HG02678 (cell line): ENCODE measurements around the gene EHMT2.
"Not testable (repeated sequence)": the region's sequence is repeated elsewhere in the genome, so short reads cannot be mapped to it uniquely, and the experiment has no call there.

ENCODE experiments used
- ATAC-seq: cut with Tn5 transposase; IDR thresholded peaks from one replicate; pipeline ENCODE4 v1.9.1; 2021; ENCODE audit warnings: mild to moderate bottlenecking, moderate library complexity; ENCODE audit not compliant: unreplicated experiment

EHMT2 gene

DNA sequence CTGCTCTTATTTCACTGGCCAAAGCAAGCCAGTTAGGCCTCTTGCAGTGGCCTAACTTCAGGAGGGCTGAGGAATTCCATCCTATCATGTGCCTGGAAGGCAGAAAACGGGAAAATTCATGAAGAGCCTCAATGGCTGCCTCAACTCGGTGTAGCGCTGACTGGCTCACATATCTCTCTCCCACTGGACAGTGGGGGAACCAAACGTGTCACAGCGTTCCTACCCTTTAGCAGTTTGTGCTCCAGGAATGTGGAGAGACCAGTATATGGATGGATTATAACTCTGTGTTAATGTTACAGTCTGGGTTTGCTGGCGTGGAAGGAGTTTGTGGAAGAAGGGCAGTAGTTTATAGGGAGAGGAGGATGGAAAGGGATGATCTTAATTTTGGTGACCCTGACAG is 18.3 kb upstream of the EHMT2 start:
- no peak for ATAC-seq

- ATAC-seq: no peak
Observed at GRCh38 chr6:31915351-31915750, 17.9 kb upstream of the EHMT2 start.

- no peak for ATAC-seq
Observed at GRCh38 chr6:31911826-31912585, 14.5 kb upstream of the EHMT2 start.

- ATAC-seq: not testable (repeated sequence)
Observed at GRCh38 chr6:31909298-31909697, 11.8 kb upstream of the EHMT2 start.

DNA sequence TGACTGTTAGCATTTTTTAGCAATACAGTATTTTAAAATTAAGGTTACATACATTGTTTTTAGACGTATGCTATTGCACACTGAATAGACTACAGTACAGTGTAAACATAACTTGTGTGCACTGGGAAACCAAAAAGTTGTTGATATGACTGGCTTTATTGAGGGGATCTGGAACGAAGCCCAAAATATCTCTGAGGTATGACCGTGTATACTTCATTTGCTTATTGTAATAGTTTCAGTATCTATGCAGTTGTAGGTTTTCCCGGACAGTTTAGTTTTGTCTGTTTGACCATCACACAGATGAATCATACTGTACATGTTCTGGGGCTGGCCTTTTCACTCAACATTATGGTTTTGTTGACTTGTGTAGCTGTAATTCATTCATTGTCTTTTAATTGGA is 11.3 kb upstream of the EHMT2 start:
- peak; percentile 76 for ATAC-seq

GRCh38 chr6:31908255-31908654 is 10.8 kb upstream of the EHMT2 start:
- not testable (repeated sequence) for ATAC-seq

- ATAC-seq: no peak
Observed at GRCh38 chr6:31907158-31907813, 9.8 kb upstream of the EHMT2 start.

- not testable (repeated sequence) for ATAC-seq
Observed at GRCh38 chr6:31906727-31907126, 9.2 kb upstream of the EHMT2 start.

DNA sequence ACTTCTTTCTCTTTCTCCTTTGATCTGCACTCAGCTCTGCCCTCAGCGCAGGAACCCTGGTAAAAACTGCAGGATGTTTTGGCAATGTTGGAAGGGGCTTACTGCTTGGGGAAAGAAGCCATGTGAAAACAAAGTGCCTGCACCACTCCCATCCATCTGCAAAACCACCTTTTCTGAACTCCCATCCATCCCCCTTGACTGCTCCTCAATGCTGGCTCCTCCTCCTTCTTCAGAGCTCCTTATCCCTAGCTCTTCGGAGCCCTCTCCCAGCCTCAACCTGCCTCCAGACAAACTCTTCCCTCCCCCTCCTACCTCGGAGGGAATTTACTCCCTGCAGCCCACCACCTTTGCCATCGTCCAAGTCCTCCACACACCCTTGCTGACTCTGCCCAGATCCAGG is 8.6 kb upstream of the EHMT2 start:
- no peak for ATAC-seq

GRCh38 chr6:31905041-31905440 is 7.5 kb upstream of the EHMT2 start:
- no peak for ATAC-seq

- no peak for ATAC-seq
Observed at GRCh38 chr6:31903957-31904356, 6.5 kb upstream of the EHMT2 start.

GRCh38 chr6:31901953-31902643 is 4.6 kb upstream of the EHMT2 start, which contains the start of gene ZBTB12:
Gene ZBTB12 (minus strand): TSS chr6:31902086. CDS start chr6:31901305, 781 bp downstream.
- peak; percentile 70 for ATAC-seq

- peak; percentile 9 for ATAC-seq
Observed at GRCh38 chr6:31901415-31901952, 4.0 kb upstream of the EHMT2 start.

DNA sequence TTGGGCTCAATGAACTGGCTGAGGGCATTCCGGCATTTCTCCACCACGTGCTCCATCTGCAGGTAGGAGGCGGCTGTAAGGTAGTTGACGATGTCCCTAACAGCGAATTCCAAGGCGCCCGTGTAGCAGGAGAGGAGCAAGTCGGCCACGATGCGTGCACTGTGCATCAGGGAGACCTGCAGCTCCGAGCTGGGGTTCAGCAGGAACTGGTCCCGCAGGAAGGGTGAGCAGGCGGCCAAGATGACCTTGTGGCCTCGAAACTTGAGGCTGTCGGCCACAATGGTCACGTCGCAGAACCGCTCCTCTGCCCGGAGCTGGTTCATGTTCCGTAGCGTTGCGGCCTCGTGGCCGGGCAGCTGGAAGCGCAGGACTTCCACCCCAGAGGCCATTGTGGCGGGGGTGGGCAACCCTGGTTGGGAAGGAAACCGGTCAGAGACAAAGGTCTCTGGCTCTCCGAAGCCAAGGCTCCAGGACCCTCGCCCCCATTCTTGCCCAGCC is 3.5 kb upstream of the EHMT2 start:
- ATAC-seq: no peak

- ATAC-seq: no peak
Observed at GRCh38 chr6:31899882-31900722, 2.6 kb upstream of the EHMT2 start.

GRCh38 chr6:31899215-31899614 is 1.7 kb upstream of the EHMT2 start:
- ATAC-seq: no peak

- ATAC-seq: no peak
Observed at GRCh38 chr6:31898383-31899011, 999 bp upstream of the EHMT2 start.

DNA sequence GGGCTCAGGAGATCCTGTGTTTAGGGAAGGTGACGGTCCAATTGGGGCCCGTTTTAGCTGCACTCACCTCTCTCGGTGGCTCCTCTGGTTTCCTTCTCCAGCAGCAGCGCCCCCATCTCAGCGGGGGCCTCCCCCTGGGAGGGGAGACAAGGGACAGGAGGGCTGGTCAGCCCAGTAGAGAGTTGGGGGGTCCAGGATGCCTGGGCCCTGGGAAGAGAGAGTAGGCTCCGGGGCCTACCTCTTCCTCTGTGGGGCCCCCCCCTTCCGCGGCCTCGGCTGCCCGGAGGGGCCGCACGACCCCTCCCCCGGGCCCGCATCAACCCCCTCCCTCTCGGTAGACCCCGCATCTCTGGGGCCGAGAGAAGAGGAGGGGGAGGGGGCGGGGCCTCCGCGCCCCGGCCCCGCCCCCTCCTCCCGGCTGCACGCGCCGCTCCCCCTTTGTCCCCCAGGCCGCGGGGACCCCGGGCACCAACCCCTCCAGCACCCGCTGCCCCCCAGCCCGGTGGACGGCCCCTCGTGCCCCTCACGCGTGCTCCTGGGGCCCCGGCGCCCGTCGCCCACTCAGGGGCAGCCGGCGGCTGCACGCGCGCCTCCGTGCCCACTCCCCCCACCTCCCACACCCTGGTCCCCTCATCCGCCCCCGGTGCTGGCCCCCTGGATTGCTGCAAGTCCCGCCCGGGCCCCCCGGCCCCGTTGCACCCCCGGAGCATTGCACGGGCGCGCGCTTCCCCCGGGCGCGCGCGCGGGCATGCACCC is 464 bp downstream of the EHMT2 start:
- no peak for ATAC-seq

GRCh38 chr6:31896493-31896855 is 1.0 kb downstream of the EHMT2 start:
- ATAC-seq: no peak
